ENCODE data around the gene MYO16.

- TF ChIP-seq RFX5 (IDR thresholded peaks at IDR 0.05) (no peak), GATA3 (IDR thresholded peaks at IDR 0.05; ENCODE audit: borderline replicate concordance) (no peak), CTCF (IDR thresholded peaks at IDR 0.05) (no peak), PBX3 (IDR thresholded peaks at IDR 0.05) (no peak), BHLHE40 (IDR thresholded peaks at IDR 0.05; ENCODE audit: low read depth, low read length) (no peak), ESRRA (IDR thresholded peaks at IDR 0.05; ENCODE audit: borderline replicate concordance, low read length) (no peak), CHD2 (IDR thresholded peaks at IDR 0.05; ENCODE audit: low read length, partially characterized antibody) (no peak), PHF8 (IDR thresholded peaks at IDR 0.05; ENCODE audit: borderline replicate concordance, low read depth) (no peak), MAZ (IDR thresholded peaks at IDR 0.05; ENCODE audit: borderline replicate concordance, low read depth, low read length) (no peak), HDAC2 (IDR thresholded peaks at IDR 0.05) (no peak), POLR2A (IDR thresholded peaks at IDR 0.05; ENCODE audit: low read length) (no peak), JUN (IDR thresholded peaks at IDR 0.05) (no peak), SMC3 (IDR thresholded peaks at IDR 0.05) (no peak), MAFK (IDR thresholded peaks at IDR 0.05; ENCODE audit: partially characterized antibody) (no peak)
Measured at GRCh38 chr13:108597943-108598342, 31.5 kb upstream of the MYO16 start.
